ENCODE data around the gene ZNF687. TPM values are rescaled to one million over a fixed set of nuclear protein-coding genes. Genes with fewer than 3 reads are reported as not detected.
A peak's percentile ranks its signal among the peaks of the same experiment; 100 is the strongest.

Gene ZNF687
- total RNA-seq, 1 donor from 2014 or later, result 13.6 TPM

DNA sequence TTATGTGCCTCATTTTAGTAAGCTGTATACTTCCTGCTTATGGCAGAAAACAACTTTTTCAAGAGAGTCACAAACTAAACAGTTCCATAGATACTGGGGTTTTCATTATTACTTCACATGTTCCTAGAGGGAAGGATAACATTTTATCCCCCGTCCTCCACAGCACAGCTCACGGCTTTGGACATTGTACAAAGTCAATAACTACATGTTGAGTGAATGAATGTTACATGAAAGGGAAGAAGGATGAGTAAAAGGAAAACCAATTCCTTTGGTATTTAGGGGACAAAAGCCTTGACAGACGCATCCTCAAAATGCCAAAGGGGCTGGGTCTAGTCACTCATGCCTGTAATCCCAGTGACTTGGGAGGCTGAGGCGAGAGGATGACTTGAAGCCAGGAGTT, 30.3 kb downstream of the ZNF687 start:
- ATAC-seq, result no peak

DNA sequence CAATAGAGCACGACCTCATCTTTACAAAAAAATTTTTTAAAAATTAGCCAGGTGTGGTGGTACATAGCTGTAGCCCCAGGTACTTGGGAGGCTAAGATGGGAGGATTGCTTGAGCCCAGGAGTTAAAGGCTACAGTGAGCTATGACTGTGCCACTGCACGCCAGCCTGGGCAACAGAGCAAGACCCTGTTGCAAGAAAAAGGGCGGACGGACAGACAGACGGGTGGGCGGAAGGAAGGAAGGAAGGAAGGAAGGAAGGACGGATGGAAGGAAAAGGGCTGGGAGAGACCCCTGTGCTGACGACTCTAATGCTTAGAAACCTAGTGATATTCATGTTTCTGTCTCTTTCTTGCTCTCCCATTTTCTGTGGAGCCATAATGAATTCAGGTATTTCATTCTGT, 30.7 kb downstream of the ZNF687 start:
- ATAC-seq, result no peak
- DNase-seq (ENCODE audit: low spot score), result no peak

More for the DNA sequence above, 30.3 kb downstream of the ZNF687 start:
- DNase-seq (ENCODE audit: low spot score), result no peak

DNA sequence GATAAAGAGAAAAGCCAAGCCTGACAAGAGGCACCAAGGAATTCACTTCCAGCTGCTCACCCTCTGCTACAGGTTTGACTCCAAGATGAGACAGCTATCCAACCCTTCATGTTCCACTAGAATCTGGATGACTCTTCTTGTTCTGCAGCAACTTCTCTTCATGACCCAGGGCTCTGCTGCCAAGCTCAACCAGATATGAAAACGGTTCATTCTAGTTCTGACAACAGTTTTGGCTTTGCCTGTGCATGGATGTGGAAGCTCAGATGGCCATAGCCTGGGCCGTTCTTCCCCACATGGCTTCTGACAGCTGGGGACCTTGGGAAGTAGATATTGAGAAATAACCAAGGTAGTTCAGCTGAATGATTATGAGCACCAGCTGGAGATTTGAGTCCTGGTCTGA, 31.4 kb downstream of the ZNF687 start:
- ATAC-seq, result no peak
- no peak for DNase-seq (ENCODE audit: low spot score)

DNA sequence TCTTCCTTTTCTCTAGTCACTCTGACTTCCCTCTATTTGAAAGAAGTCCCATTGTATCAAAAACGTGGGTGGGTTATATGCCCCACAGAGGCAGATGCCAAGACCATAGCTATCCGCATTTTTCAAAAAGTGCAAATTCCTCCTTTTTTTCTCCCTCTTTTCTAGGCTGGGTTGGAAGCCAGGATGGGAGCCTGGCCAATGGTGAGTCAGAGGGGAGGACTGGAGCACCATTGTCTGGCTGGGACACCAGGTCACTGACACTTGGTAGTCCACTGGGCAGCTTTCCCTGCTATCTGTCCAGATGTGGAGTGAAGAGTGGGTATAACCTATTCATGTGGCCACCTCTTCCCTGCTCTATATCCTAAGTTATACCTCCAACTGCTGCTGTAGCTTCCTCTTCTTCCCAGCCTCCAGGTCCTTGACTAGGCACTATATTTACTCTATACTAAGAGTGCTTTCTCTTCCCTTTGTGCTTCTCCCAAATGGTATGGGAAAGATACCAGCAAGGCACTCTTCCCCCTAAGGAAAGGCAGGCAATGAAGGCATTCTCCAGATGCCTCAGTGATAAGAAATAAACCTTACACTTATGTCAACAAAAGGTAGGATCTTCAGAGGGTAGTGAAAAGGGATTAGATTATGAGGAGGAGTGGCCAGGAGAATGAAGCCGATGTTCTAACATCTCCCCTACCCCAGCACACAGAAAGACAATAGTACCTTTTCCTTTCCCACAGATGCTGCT, 32.2 kb downstream of the ZNF687 start:
- peak; percentile 88 for ATAC-seq
- peak; percentile 90 for DNase-seq (ENCODE audit: low spot score)

DNA sequence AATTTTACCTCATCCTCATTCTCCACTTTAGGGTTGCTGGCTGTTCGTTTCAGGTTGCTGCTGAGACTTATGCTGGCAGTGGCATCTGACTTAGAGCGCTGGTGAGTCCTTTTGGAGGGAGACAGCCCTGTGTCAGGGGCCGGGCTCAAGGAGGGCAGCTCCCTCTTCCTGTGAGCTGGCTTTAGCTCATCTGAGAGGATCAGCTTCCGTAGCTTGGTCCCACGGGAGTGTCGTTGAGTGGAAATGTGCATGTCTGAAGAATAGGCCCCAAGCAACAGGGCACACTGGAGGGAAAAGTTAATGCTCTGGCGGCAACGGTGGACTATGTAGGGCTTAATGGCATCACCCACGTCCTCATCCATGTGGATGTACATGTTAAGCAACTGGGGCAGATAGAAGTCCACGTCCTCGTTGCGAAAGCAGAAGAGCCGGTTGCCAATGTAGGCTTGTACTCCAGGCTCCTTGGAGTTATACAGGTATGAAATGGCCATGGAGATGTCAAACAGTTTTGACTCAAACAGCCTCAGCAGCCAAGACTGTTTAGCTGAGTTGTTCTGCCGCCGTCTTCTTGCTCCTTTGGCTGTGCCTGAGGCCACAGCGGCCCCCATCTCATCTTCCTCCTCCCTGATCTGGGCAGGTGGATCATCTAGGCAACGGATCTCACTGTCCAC, 33.6 kb downstream of the ZNF687 start:
- no peak for ATAC-seq

DNA sequence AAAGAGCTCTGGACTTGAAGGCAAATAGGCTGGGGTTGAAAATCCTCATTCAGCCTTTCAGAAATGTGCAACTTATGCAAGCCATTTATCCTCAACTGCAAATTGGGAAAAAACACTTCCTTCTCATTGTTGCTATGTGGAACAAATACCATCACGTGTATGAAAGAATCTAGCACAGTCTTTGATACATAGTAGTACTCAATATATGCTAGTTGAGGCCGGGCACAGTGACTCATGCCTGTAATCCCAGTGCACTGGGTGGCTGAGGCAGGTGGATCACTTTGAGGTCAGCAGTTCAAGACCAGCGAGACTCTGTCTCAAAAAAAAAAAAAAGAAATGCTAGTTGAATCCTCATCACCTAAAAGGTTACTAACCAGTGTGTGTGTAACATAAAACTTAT, 36.9 kb downstream of the ZNF687 start:
- DNase-seq (ENCODE audit: low spot score), result no peak
- no peak for ATAC-seq

More for the DNA sequence above, 33.6 kb downstream of the ZNF687 start:
- no peak for DNase-seq (ENCODE audit: low spot score)

DNA sequence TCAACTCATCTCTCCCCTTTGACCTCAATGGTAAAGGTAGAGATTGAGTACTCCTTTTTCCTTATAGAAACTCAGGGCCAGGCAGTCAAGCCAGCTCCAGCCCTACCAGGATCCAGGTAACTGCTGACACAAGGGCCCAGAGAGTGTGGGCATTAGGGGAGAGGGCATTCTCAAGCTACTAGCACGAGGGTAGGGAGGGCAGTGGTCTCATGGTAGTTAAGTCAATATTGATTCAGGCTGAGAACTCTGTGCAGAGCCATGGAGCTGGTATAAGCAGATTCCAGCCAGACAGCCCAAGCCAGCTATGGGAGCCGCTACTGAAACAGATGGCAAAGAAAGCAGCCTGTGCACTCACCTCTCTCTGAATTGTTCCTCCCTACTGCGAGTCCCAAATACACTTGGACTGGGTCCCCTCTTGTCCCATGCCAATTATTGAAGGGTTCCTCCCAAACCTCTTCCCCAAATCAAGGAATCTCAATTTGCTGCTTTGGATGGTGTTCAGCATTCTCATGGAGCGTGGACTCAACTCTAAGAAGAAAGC, 42.4 kb downstream of the ZNF687 start:
- DNase-seq (ENCODE audit: low spot score) (no peak), ATAC-seq (no peak)

DNA sequence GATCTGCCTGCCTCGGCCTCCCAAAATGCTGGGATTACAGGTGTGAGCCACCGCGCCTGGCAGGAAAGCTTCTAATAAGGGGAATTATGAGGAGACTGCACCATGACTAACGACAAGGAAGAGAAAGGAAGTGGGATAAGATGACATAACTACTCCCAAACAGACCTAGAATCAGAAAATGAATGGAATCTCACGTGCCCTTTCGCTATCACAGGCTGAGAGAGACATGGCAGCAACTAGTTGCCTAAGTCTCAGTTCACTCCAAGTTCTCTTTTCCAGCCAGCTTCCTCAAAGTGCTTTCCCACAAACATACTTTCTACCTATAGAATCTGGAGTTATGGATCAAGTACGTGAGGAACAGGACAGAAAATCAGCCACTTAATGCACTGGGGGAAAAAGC, 43.1 kb downstream of the ZNF687 start:
- no peak for ATAC-seq
- no peak for DNase-seq (ENCODE audit: low spot score)

DNA sequence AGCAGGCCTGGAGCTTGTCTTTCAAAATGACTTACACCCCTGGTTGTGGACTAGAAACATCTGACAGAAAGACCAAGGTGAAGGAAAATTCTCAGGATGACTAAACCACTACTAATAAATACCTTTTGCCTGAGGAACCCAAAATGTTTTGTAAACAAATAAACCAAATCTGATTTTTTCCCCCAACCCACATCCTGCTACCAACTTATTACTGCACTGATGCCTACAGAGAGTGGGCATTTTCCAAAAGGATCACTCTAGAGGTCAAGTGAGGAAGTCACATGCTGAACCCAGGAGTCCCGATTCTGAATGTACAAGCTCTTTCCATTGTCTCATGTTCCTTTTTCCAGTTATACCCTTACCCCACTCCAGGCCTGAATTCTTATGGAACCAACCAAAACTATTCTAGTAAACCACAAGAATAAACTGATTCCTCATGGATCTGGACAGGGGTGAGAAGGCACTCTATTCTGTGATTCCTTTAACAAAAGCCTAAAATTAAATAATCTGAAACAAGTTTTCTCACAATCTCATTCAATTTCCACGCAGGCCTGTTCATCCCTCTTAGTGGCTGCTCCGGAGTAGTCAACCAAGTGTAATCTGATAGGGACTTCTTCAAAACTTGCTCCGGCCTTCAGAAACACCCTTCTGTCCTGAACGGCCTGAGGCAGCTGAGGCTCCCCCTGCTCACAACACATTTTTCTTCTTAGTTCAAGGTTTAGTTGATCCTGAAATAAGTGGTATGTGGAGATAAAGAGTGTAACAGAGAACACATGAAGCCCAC, 43.7 kb downstream of the ZNF687 start:
- ATAC-seq, result no peak
- no peak for DNase-seq (ENCODE audit: low spot score)

DNA sequence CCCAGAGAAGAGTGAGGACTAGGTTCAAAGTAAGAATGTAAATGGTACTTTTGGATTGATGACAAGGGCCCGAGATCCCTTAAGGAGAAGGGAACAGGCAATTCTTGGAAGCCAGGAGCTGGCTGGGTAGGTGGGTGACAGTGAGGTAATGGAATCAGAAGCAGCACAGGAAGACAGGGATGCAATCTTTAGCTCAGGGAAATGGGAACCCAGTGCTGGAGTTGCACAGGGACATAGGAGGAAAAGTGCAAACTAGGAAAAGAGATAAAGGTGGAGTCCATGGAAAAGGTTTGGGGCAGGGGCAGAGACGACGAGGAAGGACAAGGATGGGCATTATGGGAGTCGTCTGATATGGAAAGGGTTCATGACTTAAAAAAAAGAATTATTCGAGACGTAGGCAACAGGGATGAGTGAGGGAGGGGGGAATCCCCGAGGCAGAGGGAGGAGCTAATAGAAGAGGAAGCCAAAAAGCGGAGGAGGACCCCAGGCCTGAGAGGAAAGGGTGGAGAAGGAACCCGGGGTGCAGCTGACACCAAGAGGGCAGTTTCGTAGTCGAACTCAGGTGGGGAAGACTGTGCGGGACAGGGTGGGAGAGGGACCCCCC, 44.6 kb downstream of the ZNF687 start:
- ATAC-seq, result peak; percentile 55
- DNase-seq (ENCODE audit: low spot score), result no peak

DNA sequence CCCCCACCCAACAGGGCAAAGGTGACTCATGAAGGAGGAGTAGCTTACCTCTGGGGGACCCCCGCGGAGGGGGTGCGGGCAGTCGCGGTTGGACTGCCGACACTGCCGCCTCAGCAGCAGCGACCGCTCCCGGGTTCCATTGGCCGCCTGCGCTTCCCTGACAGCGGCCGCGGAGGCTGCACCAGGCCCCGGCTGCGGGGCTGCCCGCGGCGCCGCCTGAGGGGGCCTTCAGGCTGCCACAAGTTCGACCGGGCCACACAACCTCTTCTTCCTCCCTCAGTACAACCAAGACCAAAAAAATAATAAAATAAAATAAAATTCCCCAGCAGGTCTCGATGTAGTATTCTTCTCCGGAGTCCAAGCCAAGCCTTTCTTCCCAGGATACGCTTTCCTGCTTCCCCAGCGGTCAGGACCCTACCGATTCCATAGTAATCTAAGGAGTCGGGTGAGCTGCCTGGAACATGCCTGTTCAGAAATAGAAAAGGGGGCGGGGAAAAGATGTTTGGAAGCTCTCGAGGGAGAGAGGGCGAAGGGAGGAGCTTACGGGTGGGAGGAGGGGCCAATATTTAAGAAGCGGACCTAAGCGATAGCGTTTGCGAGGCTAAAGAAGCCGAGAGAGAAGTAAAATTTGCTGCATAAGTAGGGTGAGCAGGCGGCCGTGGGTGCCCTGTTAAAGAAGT, 45.3 kb downstream of the ZNF687 start, which contains the start of gene PI4KB:
TSS of gene PI4KB (minus strand) at position 194 of the 680 bp plus-strand sequence. CDS start 10,935 bp downstream, outside the sequence.
- ATAC-seq (peak; percentile 96), DNase-seq (ENCODE audit: low spot score) (peak; percentile 91)

DNA sequence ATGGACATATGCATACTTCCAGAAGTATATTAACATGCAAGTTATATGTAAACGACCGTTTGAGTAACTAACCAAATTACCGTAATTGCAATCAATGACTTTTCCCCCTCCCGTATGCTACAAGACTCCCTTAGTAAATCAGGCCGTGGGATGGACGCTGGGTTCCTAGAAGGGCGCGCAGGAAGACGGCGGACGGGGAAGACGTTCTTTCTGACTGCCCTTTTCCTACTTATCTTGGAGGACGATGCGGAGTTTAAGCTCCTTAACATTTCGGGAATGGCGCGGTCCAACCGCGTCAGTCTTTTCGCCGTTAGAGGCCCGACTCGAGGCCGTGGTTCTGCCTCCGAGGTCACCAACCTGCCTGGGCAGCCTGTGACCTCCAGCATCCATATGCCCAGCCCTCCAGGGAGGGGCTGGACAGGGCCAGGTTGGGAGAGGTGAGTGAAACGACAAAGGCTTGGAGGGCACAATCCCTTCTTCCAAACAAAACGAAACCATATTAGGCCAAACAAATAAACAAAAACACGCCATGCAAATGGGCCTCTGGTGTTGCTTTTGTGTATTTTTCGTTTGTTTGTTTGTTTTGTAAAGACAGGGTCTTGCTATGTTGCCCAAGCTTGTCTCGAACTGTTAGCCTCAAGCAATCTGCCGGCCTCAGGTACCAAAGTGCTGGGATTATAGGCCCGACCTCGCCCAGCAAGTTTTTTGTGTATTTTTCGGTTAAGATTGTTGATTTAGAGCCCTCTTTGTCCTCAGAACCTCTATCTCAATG, 46.0 kb downstream of the ZNF687 start:
- DNase-seq (ENCODE audit: low spot score) (peak; percentile 58), ATAC-seq (peak; percentile 53)

DNA sequence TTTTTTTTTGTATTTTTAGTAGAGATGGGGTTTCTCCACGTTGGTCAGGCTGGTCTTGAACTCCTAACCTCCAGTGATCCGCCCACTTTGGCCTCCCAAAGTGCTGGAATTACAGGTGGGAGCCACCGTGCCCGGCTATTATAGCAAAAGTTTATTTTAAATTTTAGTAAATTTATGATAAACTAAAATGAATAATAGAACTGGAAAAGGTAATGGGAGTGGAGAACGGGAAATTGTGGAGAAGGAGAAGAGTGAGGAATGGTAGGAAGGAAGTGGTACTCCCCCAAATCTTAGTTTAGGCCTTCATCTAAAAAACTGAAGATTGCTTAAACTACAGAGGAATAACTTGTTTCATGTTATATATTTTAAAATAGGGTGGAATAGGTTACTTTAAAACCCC, 52.7 kb downstream of the ZNF687 start:
- DNase-seq (ENCODE audit: low spot score) (no peak), ATAC-seq (no peak)

DNA sequence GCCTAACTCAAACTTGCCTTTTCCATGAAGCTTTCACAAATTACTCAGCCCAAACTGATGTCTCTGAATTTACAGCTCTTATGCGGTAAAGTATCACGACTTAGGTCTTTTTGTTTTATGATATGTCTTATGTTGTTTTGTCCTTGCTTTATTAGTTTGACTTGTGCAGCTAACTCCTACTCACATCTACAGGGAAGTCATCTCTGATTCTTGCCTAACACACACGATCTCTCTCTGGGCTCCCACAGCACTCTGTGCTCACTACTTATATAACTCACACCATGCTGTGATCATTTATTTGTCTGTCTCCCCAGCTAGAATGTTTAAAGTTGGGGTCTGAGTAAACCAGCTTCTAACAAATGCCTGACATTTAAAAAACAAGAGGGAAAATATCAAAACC, 54.5 kb downstream of the ZNF687 start:
- no peak for ATAC-seq
- no peak for DNase-seq (ENCODE audit: low spot score)

DNA sequence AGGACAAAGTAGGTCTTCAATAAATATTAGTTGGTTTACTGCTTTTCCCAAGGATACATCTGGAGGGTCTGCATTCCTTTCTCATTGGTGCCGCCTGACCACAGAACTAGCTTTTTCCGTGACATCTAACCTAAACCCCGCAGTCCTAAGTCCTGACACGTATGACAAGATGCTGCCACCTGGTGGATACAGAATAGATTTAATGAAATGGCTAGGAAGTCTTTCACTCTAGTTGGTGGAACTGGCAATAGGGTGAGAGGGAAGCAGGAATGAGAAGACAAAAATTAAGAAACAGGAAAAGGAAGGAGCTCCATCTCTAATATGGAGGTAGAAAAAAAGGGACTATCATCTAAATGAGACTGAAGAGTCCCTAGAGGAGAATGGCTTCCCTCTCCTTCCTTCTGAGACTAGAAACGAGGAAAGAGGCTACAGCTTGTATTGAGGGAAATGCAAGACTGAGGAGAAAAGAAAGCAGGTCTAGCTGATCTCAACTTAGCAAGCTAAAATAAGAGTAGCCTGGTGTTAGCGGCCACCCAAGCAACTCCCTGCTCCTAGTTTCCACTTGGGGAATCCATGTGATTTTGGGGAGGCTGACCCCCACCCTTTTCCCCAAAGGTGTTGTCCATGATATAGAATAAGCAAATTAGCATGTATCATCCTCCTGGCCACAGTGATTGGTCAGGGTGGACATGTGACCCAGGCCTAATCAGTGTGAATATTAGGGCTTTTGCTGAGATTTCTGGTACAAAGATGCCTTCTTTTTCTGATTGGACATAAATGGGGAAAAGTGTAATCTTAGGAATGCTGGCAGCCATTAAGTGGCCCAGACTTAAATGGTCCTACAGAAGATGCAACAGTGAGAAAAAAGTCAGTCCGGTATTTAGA, 59.0 kb downstream of the ZNF687 start:
- peak; percentile 98 for ATAC-seq
- DNase-seq (ENCODE audit: low spot score), result no peak

Measured in left lobe of liver (tissue), 2 donors.